ENCODE measurements around the gene GUCY1B1.

Gene GUCY1B1

DNA sequence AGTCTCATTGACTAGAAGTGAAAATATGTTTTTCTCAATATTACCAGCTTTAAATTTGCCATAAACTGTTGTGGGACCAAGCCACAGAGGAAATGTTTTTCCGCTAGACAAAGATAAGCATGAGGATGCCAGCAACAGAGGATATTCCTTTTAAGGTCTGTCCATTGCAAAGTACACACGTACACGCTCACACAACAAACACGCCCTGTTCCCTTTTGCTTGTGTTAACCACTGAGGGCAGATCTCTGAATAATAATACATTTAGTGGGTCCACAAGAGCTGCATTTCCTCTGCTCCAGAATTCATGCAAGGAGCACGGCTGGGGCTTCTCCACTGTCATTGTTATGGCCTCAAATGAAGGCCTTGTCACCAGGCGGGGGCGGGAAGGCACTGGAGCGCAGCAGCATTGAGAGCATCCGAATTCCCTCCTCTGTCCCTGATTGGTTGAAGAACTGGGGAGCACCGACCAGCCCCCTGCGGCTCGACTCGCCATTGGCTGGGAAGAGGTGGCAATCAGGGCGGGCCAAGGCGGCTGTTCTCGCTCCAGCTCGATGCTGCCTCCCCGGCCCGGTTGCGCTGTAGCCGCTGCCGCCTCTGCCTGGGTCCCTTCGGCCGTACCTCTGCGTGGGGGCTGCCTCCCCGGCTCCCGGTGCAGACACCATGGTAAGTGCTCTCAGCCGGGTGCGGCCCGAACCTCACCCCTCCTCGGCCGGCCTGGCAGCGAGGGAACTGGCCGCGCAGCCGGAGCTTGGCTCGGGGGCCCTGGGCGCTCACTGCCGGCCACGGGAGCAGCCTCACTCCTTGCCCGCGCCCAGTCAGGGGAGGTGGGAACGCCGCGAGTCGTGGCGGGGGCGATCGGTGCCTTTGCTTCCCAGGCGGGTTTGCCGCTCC lies at the start of gene GUCY1B1:
Gene GUCY1B1 (plus strand): TSS at position 541 of the 891 bp plus-strand sequence. CDS start 120 bp downstream, at position 661.
- peak; percentile 64 for DNase-seq

- no peak for DNase-seq
These were observed 48.9 kb upstream of the GUCY1B1 start for GRCh38 chr4:155709918-155710317.

GRCh38 chr4:155711556-155711955 lies 47.3 kb upstream of the GUCY1B1 start:
- DNase-seq = no peak

DNA sequence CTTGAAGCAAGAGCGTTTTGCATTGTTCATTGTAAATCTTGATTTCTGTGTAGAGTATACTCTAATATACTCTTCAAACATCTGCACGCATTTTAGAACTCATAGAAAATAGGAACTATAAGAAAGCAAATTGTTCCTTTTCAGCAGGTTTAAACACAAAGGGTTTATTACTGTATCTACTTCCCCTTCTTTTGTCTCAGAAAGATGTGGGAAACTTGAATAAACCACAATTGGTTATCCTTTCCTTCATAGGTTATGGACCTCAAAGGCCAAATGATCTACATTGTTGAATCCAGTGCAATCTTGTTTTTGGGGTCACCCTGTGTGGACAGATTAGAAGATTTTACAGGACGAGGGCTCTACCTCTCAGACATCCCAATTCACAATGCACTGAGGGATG lies 46.0 kb upstream of the GUCY1B1 start:
- no peak for DNase-seq

- DNase-seq = no peak
These were observed 44.9 kb upstream of the GUCY1B1 start for GRCh38 chr4:155713911-155714310.

- no peak for DNase-seq
These were observed 36.5 kb upstream of the GUCY1B1 start for GRCh38 chr4:155722336-155722735.

DNA sequence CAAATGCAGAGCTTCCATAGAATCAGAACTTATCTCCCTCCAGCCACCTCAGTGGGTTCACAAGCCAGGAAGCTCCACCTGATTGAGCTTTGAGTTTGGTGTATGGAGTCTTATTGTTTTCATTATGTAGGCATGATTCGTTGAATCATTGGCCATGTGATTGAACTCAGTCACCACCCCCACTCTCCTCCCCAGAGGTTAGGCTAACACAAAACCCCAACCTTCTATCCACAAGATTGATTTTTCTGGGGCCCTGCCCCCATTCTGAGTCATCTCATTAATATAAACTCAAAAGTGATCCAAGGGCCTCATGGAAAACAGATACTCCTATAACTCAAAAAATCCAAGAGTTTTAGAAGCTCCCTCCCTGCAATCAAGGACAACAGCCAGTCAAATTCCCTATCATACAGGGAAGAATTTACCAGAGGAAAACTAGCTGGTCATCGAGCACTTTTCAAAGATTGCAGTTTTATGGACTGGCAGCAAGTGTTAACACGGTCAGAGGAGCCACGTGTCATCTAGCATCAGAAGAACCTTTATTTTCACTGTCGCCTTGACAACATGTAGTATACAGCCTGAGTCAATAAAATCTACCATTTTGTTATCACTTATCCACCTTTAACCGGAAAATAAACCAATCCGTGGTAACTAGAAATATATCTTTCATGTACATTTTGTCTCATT lies 35.9 kb upstream of the GUCY1B1 start:
- no peak for DNase-seq

DNA sequence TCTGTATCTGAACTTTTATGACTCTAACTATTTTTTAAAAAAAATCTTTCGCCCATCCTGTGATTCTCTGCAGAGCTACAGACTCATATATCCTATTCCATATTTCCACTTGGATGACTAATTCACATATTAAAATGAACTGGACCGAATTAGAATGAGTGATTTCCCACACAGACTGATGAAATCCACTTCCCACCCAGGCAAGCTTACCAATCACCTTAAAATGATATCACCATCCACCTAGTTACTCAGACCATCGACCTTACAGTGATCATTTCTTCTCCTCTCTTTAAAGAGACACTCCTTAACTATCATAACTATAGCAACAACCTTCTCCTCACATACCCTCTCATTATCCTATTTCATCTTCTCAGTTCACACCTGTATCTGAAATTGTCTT lies 34.1 kb upstream of the GUCY1B1 start:
- no peak for DNase-seq

DNA sequence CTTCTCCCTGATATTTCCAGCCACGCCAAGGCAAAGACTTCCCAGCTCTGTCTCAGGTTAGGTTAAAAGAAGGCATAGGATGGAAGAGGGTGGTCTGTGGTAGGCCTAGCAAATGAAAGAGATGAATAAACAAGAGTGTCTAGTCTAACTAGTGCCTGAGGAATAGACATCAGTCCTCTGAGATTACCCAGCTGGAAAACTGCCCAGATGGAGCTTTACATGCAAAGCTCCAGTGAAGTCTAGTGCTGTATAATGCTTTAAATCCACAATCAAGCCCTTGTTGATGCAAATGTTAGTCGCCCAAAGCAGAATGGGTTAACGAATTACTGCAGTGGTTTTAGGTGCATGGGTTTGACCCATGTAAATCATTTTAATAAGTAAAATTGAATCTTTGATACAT lies 24.8 kb upstream of the GUCY1B1 start:
- DNase-seq = no peak

DNA sequence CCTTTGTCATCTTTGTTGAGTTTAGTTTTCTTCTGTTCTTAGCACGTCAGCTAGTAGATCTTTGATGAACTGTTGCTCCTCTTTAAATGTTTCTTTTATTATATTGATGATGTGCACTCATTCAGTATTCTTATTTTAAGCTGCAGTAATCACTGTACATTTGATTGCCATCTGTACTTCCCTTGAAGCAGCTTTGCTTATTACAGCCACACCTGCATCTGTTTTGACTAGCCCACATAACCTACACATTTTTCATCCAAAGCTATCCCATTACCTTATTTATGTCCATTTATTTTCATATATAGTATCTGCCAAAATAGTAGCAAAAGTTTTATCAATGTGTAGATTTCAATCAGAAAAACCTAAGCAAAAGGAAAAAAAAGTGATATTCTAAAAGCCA lies 23.9 kb upstream of the GUCY1B1 start:
- DNase-seq = no peak

- DNase-seq = no peak
These were observed 23.3 kb upstream of the GUCY1B1 start for GRCh38 chr4:155735496-155735895.

DNA sequence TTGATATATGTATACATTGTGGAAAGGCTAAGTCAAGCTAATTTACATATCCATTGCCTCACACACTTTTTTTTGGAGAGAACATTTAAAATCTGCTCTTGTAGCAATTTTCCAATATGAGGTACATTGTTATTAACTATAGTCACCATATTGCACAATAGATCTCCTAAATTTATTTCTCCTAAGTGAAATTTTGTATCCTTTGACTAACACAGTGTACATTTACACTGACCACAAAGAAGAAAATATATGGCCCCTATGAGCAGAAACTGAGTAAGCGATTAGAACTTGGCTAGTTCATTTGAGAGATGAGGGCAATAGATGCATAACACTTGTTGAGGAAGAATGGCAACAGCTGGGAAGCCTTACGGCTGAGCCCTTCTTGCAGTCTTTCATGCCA lies 20.3 kb upstream of the GUCY1B1 start:
- DNase-seq = no peak

DNA sequence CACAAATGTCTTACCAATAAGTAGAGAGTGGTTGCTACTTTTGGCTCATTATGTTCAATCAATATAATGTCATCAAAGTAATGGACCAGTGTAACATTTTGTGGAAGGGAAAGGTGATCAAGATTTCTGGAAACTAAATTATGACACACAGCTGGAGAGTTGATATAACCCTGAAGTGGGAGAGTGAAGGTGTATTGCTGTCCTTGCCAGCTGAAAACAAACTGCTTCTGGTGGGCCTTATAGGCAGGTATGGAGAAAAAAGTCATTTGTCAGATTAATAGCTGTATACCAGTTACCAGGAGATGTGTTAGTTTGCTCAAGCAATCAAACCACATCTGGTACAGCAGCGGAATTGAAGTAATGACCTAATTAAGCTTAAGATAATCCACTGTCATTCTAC lies 17.3 kb upstream of the GUCY1B1 start:
- no peak for DNase-seq

DNA sequence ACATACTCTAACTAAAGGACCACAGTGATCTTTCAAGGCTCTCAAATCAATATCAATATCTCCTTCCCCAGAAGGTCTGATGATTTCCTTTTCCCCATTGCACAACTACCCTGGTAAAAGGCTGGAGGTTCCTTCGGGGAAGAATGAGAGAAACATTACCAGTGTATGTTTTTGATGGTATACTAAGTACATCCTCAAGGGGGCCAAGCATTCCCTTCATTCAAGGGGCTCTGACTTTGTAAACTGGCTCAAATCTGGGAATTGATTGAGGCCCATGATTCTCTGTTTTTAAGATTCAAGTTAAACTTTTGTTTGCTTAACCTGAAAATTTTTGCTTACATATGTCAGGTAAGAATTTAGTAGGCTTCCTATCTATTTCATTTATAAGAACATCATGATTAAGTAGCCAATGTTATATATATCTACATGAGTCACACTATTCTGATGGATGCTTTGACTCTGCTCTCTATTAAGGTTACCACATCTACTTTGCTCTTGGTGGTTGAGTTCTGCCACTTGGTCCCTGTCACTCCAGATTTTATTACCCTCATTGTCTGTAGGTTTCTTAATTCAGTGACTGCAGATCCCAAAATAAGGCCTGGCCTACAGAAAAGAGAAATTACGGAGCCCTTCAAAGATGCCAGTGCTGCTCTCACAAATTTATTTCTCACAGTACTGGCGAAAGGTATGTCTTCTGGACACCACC lies 16.4 kb upstream of the GUCY1B1 start:
- no peak for DNase-seq

GRCh38 chr4:155745984-155746383 lies 12.8 kb upstream of the GUCY1B1 start:
- DNase-seq = no peak

DNA sequence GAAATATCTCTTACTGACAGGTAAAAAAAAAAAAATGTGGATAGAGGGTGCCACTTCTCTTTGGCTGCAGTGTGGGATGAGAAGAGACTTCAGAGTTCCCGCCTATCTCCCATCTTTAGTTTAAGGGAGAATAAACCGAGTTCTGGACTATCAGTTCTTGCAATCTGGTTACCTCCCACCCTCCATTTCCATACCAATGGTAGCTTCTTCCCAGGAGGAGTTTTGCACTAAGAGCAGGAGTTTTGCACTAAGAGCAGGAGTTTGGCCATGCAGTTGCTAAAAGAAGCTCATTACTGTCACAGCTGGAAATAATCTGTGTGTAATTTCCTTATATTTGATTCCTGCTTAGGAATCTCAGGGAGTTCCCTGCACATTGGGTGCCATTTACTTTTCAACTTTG lies 10.8 kb upstream of the GUCY1B1 start:
- no peak for DNase-seq

DNA sequence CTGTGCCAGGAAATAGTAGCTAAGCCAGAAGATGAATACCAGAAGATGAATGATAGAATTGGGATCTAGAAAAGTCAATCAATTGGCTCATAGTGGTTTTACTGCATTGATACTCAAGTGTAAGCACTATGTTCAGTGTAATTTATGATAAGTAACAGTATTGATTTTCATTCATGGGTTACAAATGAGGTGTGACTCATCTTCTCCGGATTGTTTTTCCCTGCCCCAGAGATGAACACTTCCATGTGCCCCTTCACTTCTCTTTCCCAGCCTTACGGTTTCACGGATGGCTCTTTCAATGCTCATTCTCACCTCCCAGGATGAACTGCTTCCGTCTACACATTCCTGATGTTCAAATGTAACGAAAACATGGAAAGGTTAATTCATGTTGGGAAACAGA lies 9.8 kb upstream of the GUCY1B1 start:
- DNase-seq = no peak

DNA sequence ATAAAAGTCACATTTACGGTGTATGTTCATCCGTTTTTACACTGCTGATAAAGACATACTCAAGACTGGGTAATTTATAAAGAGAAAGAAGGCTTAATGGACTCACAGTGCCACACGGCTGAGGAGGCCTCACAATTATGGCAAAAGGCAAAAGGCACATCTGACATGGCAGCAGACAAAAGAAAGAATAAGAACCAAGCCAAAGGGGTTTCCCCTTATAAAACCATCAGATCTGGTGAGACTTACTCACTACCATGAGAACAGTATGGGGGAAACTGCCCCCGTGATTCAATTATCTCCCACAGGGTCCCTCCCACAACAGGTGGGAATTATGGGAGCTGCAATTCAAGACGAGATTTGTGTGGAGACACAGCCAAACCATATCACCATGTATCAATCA lies 7.3 kb upstream of the GUCY1B1 start:
- DNase-seq = no peak

DNA sequence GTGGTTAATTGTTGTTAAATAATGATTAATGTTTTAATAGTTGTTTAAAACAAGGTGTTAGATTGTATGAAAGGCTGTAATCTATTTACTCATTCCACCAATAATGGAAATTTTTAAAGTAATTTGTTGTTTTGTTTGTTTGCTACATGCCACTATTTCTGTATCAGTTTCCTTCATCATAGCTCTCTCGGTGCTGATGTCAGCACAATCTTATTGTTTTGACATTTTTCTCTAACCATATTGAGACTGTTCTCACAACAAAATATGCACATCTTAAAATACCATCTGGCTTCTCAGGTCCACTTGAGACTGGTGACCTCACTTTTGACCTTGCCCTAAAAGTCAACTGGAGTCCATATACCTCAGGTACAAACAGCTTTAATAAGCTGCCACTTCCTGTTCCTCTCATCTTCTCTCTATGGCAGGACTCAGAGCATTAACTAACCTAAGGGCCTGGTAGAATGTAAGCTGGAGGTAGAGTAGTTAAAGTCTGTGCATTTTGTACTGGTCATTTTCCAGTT lies 1.0 kb upstream of the GUCY1B1 start:
- DNase-seq = no peak

GRCh38 chr4:155759372-155760252 lies 791 bp downstream of the GUCY1B1 start:
- no peak for DNase-seq

GRCh38 chr4:155761047-155761446 lies 2.2 kb downstream of the GUCY1B1 start:
- no peak for DNase-seq

DNA sequence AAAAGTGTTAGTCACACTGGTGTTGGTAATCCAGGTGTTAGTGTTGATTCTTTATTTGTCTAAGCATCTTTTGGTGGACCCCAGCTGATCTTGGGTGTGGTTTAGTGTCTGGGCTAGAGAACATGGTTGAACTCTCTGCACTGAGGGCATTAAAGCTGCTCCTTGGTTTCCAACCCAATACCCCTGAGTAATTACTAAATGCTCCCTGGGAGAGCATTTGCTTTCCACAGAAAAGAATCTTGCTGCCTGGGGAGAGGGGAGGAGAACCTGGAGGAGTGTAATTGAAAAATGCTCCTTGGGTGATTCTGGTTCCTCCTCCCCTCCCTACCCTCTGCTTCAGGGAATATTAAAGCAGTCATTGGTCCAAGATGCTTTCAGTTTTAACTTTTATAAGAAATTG lies 3.1 kb downstream of the GUCY1B1 start:
- no peak for DNase-seq

Data from DMS 273 treated with DMSO at 0.1 percent for 48 hours (cell line).